MG63 (cell line): Measurements from ENCODE around the gene TMEM119. TPM values are rescaled to one million over a fixed set of nuclear protein-coding genes. Genes with fewer than 3 reads are reported as not detected.

Experiments used
- DNase-seq: peaks from one replicate; pipeline ENCODE4 v3.0.0-alpha.2; 2020
- H3K27me3 ChIP-seq: fragments of 250-450 bp; sonication (Bioruptor Pico); 2 replicates; pipeline ENCODE4 v1.5.1; 2020; ENCODE audit warnings: mild to moderate bottlenecking, moderate library complexity
- H3K36me3 ChIP-seq: fragments of 250-450 bp; sonication (Bioruptor Pico); 2 replicates; pipeline ENCODE4 v1.5.1; 2020; ENCODE audit warnings: mild to moderate bottlenecking, moderate library complexity
- H3K4me3 ChIP-seq: fragments of 250-450 bp; sonication (Bioruptor Pico); 2 replicates; pipeline ENCODE4 v1.5.1; 2020; ENCODE audit warnings: mild to moderate bottlenecking, moderate library complexity
- H3K9me3 ChIP-seq: fragments of 250-450 bp; sonication (Bioruptor Pico); 2 replicates; pipeline ENCODE4 v1.5.1; 2020; ENCODE audit warnings: mild to moderate bottlenecking, moderate library complexity
- total RNA-seq: library from RNA; depleted of rRNA; stranded (reverse); fragments of >200 nt; shearing (Covaris generic); gene quantifications from 2 replicates; pipeline ENCODE4 v1.2.3, GENCODE V29; 2014; ENCODE audit warnings: low replicate concordance

TMEM119 gene
- total RNA-seq, 1 experiment from 2014 or later, result 31.2 TPM

GRCh38 chr12:108568338-108569154 is 29.3 kb downstream of the TMEM119 start:
- no peaks in the 10 kb centered on the region for H3K9me3 ChIP-seq
- H3K27me3 ChIP-seq, result no peaks in the 10 kb centered on the region
- no peak overlapping the region for H3K4me3 ChIP-seq
- peaks cover 58% of the 10 kb centered on the region for H3K36me3 ChIP-seq
- DNase-seq, result no peak

DNA sequence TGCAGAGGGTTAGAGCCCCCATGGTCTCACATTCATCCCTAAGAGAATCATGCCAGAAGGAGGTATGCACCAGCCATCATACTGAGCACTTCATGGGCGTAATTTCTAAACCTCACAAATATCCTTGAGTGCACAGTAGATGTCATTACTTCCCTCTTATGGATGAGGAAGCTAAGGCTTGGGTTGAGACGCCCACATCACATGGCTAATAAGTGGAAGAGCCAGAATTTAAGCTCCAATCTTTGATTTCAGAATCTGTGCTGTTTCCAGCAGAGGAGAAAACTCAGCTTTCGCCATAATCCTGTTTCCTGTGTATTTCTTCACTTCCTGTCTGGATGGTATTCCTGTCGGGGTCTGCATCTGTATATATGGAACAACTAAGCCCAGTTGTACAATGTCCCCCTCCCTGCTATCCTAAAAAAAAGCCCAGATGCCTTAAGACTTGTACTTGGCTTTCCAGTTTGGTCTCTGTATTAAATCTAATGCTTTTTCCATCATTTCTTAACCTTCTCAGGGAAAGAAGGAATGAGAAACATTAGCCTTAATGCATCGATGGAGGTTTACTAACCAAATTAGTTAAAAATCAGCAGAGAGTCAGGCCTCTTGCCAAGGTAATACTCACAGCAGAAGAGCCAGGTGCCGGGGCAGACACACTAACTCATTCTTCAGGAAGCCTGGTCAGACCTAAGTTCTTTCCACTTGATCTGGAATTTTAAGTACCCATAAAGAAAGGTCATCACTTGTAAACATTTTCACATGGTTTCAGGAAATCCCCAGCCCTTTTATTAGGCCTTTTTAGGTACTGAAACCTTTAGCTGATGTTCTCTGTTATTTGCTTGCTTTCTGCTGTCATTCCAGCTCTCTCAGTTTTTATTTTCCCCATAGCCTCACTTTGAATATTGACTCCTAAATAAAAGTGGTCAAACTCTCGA is 30.2 kb downstream of the TMEM119 start:
- Histone ChIP-seq H3K36me3 (peaks cover 58% of the 10 kb centered on the region), H3K9me3 (no peaks in the 10 kb centered on the region), H3K27me3 (no peaks in the 10 kb centered on the region), H3K4me3 (no peak overlapping the region)
- no peak for DNase-seq

DNA sequence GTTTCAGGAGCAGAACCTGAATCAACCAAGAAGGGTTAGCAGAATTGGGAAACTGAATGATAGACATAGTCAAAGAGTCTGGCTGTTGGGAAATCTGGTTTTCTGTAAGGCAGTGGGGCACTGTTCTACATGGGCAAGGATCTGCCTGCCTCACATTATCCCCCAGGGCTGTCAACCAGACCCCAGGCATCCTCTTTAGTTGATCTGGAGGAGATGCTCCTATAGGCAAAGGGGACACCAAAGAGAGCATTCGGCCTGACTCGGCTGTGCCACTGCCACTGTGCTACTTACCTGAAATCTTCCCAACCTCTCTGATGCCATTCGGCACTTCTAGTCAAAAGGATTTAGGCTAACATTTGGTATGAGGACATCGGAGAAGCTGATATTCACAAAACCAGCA is 31.4 kb downstream of the TMEM119 start:
- H3K4me3 ChIP-seq, result no peak overlapping the region
- DNase-seq, result no peak
- peaks cover 58% of the 10 kb centered on the region for H3K36me3 ChIP-seq
- no peaks in the 10 kb centered on the region for H3K9me3 ChIP-seq
- no peaks in the 10 kb centered on the region for H3K27me3 ChIP-seq

GRCh38 chr12:108565976-108566375 is 31.9 kb downstream of the TMEM119 start:
- Histone ChIP-seq H3K27me3 (no peaks in the 10 kb centered on the region), H3K4me3 (no peak overlapping the region), H3K36me3 (peaks cover 58% of the 10 kb centered on the region), H3K9me3 (no peaks in the 10 kb centered on the region)
- peak; percentile 88 for DNase-seq

DNA sequence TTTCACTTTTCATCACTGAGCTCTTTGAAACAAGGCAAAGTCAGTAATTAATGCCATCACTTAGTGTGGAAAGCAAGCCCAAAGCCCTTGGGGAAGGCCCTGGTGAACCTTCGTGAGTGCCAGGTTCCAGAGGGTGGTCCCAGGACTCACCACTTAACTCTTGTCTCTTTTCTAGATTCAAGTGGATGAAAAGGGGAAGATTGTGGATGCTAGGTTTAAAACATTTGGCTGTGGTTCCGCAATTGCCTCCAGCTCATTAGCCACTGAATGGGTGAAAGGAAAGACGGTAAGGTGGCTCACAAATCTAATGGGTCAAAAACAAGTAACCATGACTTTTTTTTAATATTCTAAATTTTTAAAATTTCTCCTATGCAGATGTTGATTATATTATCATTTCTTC is 32.7 kb downstream of the TMEM119 start:
- H3K27me3 ChIP-seq, result no peaks in the 10 kb centered on the region
- no peak for DNase-seq
- H3K4me3 ChIP-seq, result no peak overlapping the region
- no peaks in the 10 kb centered on the region for H3K9me3 ChIP-seq
- peaks cover 58% of the 10 kb centered on the region for H3K36me3 ChIP-seq

DNA sequence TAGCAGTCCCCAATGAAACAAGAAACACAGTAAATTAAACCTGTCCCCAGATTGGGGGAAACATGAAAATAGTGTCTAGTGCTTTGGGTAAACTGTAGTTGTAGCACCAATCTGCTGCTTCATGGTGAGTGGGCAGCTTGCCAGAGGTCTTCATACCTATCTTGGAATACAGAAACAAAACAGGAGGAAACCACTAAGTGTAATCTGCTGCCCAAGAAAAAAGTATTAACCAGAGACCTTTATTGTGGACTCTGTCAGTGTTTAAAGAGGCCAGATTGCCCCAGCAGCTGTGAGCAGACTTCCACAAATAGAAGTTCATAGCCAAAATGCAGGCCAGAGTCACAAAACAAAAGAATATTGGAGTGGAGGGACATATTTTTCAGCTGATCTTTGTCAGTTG is 33.2 kb downstream of the TMEM119 start:
- Histone ChIP-seq H3K4me3 (no peak overlapping the region), H3K36me3 (peaks cover 59% of the 10 kb centered on the region), H3K9me3 (no peaks in the 10 kb centered on the region), H3K27me3 (no peaks in the 10 kb centered on the region)
- no peak for DNase-seq

DNA sequence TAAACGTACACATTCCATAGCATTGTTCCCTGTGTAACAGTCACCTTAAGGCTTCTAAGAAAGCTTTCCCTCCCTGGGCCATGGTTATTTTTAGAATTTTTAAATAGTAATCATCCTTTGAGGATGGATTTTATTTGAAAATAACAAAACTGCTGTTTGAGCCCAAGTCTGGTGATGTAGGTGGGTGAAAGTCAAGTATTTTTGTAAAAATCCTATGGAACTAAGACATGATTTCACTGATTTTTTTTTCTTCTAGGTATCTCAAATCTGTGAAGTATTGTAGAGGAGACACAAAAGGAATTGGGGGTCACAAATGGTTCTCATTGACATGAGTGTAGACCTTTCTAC is 34.1 kb downstream of the TMEM119 start:
- Histone ChIP-seq H3K36me3 (peaks cover 54% of the 10 kb centered on the region), H3K4me3 (peak overlapping the region; percentile 93), H3K9me3 (no peaks in the 10 kb centered on the region), H3K27me3 (no peaks in the 10 kb centered on the region)
- no peak for DNase-seq

DNA sequence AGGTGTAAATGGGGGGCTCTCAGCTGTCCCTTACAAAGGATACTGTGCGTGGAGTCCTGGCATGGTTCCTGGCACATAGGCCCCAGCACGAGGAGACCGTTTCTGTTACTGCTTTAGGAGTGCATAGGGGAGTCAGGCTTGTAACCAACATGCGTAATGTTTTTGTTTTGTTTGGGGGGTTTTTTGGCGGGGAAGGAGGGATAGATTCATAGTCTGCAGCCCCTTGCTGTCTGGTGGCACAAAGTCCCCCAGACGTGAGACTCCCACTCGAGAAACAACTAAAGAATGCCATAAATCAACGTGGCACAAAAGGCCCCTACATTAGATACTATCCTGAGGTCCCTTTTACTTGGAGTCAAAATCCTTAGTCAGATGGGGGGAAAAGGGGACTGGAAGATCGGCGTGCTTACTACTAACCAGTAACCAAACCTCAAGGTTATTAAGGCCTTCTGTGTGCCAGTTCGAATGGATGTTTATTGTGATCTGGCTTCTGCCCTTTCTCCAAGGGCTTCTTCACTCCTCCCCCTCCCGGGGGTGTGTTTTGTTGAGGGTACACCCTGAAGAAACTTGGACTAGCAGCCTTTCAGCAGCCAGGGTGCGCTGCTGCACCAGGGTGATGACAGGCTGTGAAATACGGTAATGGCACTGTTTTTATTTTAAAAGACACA is 34.6 kb downstream of the TMEM119 start:
- no peaks in the 10 kb centered on the region for H3K27me3 ChIP-seq
- H3K9me3 ChIP-seq, result no peaks in the 10 kb centered on the region
- H3K36me3 ChIP-seq, result peaks cover 53% of the 10 kb centered on the region
- DNase-seq, result peak; percentile 91
- peak overlapping the region; percentile 93 for H3K4me3 ChIP-seq

- peak within 1 kb of the TSS; percentile 93 for H3K4me3 ChIP-seq
- no peaks in the 10 kb centered on the region for H3K27me3 ChIP-seq
- DNase-seq, result peak; percentile 95
- no peaks in the 10 kb centered on the region for H3K9me3 ChIP-seq
- peaks cover 48% of the 10 kb centered on the region for H3K36me3 ChIP-seq
Observed at GRCh38 chr12:108562348-108563135, 35.3 kb downstream of the TMEM119 start, which contains the start of gene ISCU. ISCU (plus strand) TSS chr12:108562596; CDS start chr12:108562623, 27 bp downstream.

GRCh38 chr12:108561852-108562347 is 36.0 kb downstream of the TMEM119 start:
- DNase-seq, result no peak
- Histone ChIP-seq H3K4me3 (peak overlapping the region; percentile 93), H3K9me3 (no peaks in the 10 kb centered on the region), H3K36me3 (peaks cover 46% of the 10 kb centered on the region), H3K27me3 (no peaks in the 10 kb centered on the region)

DNA sequence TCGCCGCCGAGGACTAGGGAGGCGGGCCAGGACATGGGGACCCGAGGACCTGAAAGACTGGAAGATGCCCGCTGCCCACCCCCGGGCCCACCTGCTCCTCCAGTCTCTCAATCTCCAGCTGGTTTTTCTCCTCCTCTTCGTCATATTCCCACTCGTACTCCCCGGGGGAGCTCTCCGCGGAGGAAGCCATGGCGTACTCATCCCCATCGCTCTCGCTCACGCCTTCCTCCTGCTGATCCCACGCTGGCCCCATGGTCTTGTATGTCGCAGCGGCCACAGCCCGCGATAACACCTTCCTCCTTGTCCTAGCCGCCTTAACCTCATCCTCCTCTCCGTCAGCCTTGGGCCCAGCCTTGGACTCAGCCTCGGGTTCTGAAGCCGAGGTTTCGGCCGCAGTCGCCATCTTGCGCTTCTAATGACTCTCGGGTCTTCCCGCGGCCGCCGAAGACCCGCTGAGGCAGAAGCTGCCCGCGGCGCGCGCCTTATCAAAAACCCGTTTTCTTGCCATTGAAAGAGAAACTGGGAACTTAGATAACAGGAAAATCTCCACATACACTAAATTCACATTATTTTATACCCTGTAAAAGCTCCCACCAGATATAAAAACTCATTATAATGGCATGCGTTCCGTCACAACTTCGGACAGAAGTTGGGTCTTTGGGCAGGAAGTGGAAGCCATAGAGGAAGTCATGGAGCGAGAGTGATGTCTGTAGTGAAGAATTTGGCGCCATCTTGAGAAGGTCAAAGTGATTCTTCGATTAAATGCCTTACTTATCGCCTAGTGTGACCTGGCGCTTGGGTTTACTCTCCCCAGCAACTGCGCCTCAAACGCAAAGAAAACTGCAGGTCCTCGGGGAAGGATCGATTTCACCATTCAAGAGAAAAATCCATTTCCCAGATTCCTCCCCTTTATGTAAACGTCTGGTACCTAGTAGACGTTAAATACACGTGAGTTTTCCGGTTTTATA is 36.8 kb downstream of the TMEM119 start, which contains the start of gene SART3:
TSS of gene SART3 (minus strand) at position 422 of the 968 bp plus-strand sequence. CDS start at position 403, 19 bp downstream.
- DNase-seq, result peak; percentile 77
- Histone ChIP-seq H3K9me3 (no peaks in the 10 kb centered on the region), H3K36me3 (peaks cover 43% of the 10 kb centered on the region), H3K27me3 (no peaks in the 10 kb centered on the region), H3K4me3 (peak within 1 kb of the TSS; percentile 93)

DNA sequence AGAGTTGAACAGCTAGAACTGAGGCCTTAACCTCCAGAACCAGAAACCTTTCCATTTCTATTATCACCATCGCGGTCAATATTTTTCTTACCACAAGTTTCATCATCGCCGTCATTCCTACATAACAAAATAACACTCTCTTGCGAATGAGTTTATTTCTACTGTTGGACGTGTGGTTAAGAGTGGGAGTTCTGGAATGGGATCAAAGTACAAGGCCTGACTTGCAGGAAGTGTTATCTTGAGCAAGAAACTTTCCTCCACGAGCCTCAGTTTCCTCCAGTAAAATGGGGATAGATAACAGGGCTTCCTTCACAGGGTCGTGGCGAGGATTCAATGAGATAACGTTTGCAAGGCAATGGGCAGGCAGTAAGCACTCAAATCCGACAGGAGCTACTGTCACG is 37.6 kb downstream of the TMEM119 start:
- Histone ChIP-seq H3K27me3 (no peaks in the 10 kb centered on the region), H3K36me3 (peaks cover 38% of the 10 kb centered on the region), H3K9me3 (no peaks in the 10 kb centered on the region), H3K4me3 (peak overlapping the region; percentile 93)
- no peak for DNase-seq

DNA sequence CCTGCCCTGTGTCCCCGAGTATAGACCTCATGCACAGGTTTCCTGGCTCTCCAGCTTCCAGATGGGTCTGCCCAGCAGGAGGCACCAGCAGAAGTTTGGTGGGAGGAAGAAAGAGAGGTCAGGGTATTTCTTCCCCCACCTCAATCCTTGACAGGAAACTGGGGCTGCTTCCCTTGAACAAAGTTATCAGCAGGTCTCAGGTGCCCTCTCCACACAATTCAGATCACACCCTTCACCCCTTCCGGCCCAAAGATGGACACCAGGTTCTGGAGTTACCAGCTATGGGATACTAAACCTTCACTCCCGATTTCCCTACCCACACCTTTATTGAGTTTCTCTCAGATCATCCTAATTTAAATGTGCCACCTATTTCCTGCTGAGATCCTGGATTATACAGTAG is 38.1 kb downstream of the TMEM119 start:
- Histone ChIP-seq H3K27me3 (no peaks in the 10 kb centered on the region), H3K4me3 (peak overlapping the region; percentile 93), H3K36me3 (peaks cover 33% of the 10 kb centered on the region), H3K9me3 (no peaks in the 10 kb centered on the region)
- no peak for DNase-seq

- Histone ChIP-seq H3K4me3 (no peak overlapping the region), H3K27me3 (no peaks in the 10 kb centered on the region)
- no peak for DNase-seq
Observed at GRCh38 chr12:108559007-108559655, 38.8 kb downstream of the TMEM119 start.

More at GRCh38 chr12:108559007-108559655, 38.8 kb downstream of the TMEM119 start:
- Histone ChIP-seq H3K36me3 (peaks cover 27% of the 10 kb centered on the region), H3K9me3 (no peaks in the 10 kb centered on the region)
